ENCODE measurements around the gene NFIA.

- no peak for TF ChIP-seq POLR2AphosphoS5 (IDR thresholded peaks at IDR 0.05)
- TF ChIP-seq CTCF (IDR thresholded peaks at IDR 0.05): no peak
Measured at GRCh38 chr1:61419657-61420056, 337.3 kb downstream of the NFIA start.

Data from prostate gland (tissue), 2 donors.